MM.1S (cell line): Measurements from ENCODE around the gene SLC33A1.

Experiments used
- EZH2 ChIP-seq: fragments of 300-600 bp; sonication (generic); optimal IDR thresholded peaks from 2 replicates; pipeline ENCODE3; 2017; ENCODE audit warnings: low read depth, mild to moderate bottlenecking, antibody characterized with exemption, low read length, mixed read lengths
- TF ChIP-seq, protein P1 (sequence below): fragments of 300-600 bp; sonication (generic); IDR thresholded peaks from 2 replicates; pipeline ENCODE4 v1.5.1; 2016; ENCODE audit warnings: antibody characterized with exemption, low read length, mixed read lengths

DNA sequence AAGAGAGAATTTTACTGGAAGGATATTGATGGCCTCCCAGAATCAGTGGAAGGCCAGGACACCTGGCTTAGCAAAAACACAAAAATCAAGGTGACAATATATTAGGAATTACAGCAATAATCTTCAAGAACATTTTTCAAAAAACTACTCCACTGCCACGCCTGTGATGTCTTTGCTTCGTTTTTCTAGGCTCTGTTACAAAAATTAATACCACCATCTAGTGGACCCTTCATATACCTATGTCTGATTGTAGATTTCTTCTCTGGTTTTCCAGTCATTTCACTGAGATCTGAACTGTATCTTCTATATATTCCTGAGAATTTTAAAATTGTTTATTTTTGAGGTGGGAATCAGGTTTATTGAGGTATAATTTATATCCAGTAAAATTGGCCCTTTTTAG, 5.6 kb upstream of the SLC33A1 start:
- TF ChIP-seq, protein P1, sequence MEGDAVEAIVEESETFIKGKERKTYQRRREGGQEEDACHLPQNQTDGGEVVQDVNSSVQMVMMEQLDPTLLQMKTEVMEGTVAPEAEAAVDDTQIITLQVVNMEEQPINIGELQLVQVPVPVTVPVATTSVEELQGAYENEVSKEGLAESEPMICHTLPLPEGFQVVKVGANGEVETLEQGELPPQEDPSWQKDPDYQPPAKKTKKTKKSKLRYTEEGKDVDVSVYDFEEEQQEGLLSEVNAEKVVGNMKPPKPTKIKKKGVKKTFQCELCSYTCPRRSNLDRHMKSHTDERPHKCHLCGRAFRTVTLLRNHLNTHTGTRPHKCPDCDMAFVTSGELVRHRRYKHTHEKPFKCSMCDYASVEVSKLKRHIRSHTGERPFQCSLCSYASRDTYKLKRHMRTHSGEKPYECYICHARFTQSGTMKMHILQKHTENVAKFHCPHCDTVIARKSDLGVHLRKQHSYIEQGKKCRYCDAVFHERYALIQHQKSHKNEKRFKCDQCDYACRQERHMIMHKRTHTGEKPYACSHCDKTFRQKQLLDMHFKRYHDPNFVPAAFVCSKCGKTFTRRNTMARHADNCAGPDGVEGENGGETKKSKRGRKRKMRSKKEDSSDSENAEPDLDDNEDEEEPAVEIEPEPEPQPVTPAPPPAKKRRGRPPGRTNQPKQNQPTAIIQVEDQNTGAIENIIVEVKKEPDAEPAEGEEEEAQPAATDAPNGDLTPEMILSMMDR = peak; percentile 57
- no peak for TF ChIP-seq EZH2
